Muscle layer of duodenum (tissue), 2 donors: ENCODE results near the gene SH3D21.

Source experiments
- H3K27ac ChIP-seq: one replicate; pipeline ENCODE4 v1.7.0; 2013; ENCODE audit warnings: mild to moderate bottlenecking, low read length
- H3K27me3 ChIP-seq: one replicate; pipeline ENCODE4 v1.7.0; 2013; ENCODE audit warnings: low read depth, mild to moderate bottlenecking, control low read depth, low read length
- H3K36me3 ChIP-seq, 2 donors: one replicate each; pipeline ENCODE4 v1.7.0; 2013; ENCODE audit warnings: low read length in 2 of 2, control low read depth in 1 of 2, mild to moderate bottlenecking in 1 of 2; ENCODE audit not compliant: insufficient read depth in 2 of 2, control insufficient read depth in 1 of 2
- H3K4me1 ChIP-seq, 2 donors: one replicate each; pipeline ENCODE4 v1.7.0; 2013; ENCODE audit warnings: low read length in 2 of 2, mild to moderate bottlenecking in 2 of 2, control low read depth in 1 of 2, moderate library complexity in 1 of 2; ENCODE audit not compliant: insufficient read depth in 2 of 2, control insufficient read depth in 1 of 2
- H3K4me3 ChIP-seq, 2 donors: one replicate each; pipeline ENCODE4 v1.7.0; 2013; ENCODE audit warnings: low read length in 2 of 2, low read depth in 1 of 2, mild to moderate bottlenecking in 1 of 2
- H3K9me3 ChIP-seq, 2 donors: one replicate each; pipeline ENCODE4 v1.7.0; 2013; ENCODE audit warnings: low read length in 2 of 2, control low read depth in 1 of 2, mild to moderate bottlenecking in 1 of 2; ENCODE audit not compliant: control insufficient read depth in 1 of 2
- donor health status: healthy.

SH3D21 gene

DNA sequence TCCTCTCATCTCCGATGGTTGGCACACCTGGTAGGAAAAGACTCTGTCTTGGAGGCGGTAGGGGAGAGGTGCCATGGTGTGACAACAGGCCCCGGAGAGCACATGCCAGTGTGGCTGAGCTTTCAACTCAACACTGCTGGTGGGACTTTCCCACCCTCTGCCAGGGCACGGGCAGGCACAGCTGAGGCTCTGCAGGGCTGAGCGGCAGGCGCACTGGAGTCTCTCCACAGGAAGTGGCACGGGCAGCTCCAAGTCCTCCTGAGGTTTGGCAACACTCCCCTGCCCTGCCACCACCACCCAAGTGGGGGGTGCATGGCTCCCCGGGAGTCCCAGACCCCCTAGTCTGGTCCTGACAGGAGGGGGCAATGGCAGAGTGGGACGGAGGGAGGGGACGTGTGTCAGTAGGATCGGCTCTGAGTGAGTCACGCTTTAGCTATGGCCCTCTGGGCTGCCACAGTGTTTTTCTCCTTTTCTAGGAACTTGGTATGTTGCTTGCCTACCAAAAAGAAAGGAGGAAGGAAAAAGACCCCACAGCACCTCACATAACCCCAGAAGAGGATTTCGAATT is 44.6 kb downstream of the SH3D21 start:
- H3K4me3 ChIP-seq = no peak overlapping the region
- peaks cover 10 to 25% of the 10 kb centered on the region in 2 donors for H3K4me1 ChIP-seq
- no peaks in the 10 kb centered on the region for H3K9me3 ChIP-seq
- peaks cover 58 to 82% of the 10 kb centered on the region in 2 donors for H3K36me3 ChIP-seq
- H3K27me3 ChIP-seq = no peaks in the 10 kb centered on the region
- H3K27ac ChIP-seq = no peak overlapping the region

DNA sequence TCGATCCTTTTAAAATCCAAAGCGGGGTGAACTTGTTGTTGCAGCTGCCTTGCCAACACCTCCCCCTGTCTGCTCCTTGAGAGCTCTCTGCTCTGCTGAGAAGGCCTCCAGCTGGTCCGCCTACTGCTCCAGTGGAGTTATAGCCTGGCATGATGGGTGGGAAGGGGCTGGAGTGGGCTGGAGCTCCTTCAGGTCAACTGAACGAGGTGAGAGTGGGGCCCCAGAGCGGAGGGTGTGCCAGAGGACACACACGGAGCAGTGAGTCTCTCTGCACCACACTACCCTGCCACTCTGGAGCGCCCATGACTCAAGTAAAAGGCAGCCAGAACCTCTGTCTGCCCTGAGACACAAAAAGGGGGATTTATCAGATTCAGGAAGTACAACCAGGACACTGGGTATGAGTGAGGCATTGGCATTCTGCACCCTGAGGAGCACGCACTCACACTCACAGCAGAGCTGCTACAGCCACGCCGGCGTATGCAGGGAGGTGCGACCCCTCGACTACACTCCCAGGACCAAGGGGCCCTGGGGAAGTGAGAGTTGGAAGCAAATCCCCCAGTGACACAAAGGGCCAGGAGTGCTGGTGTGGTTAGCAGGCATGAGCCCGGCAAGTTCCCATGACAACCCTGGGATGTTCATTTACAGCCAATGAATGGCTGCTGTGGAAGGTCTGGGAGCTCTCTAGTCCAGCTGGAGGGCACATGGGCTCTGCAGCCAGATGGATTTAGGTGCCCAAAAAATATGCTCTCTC is 45.2 kb downstream of the SH3D21 start:
- no peak overlapping the region for H3K4me3 ChIP-seq
- H3K36me3 ChIP-seq = peaks cover 55 to 82% of the 10 kb centered on the region in 2 donors
- no peak overlapping the region for H3K27ac ChIP-seq
- peaks cover 10 to 25% of the 10 kb centered on the region in 2 donors for H3K4me1 ChIP-seq
- no peaks in the 10 kb centered on the region for H3K27me3 ChIP-seq
- H3K9me3 ChIP-seq = no peaks in the 10 kb centered on the region

- Histone ChIP-seq H3K27me3 (no peaks in the 10 kb centered on the region), H3K36me3 (peaks cover 53 to 80% of the 10 kb centered on the region in 2 donors), H3K9me3 (no peaks in the 10 kb centered on the region), H3K4me1 (peaks cover 10 to 25% of the 10 kb centered on the region in 2 donors), H3K27ac (no peak overlapping the region), H3K4me3 (no peak overlapping the region)
Measured at GRCh38 chr1:36352125-36352909, 46.1 kb downstream of the SH3D21 start.

- Histone ChIP-seq H3K27me3 (no peaks in the 10 kb centered on the region), H3K4me3 (no peak overlapping the region), H3K27ac (no peak overlapping the region), H3K36me3 (peaks cover 54 to 85% of the 10 kb centered on the region in 2 donors), H3K4me1 (peaks cover 10 to 25% of the 10 kb centered on the region in 2 donors), H3K9me3 (no peaks in the 10 kb centered on the region)
Measured at GRCh38 chr1:36352910-36353878, 47.0 kb downstream of the SH3D21 start.

DNA sequence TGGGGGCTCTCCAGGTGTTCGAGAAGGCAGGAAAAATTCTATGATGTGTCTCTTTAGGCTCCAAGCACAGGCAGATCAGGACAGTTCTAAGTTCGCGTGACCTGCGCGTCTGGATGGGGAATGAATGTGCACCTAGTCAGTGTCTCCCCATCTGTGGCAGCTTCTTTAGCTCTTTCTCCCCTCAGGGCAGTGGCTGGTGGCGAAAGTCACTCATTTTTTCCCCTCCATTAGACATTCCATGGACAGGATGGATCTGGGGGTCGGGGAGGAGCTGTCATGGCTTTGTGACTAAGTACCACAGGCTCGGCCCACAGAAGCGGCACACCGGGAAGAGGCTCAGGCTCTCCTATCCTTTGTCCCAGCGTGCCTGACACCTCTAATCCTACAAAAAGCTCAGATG is 48.3 kb downstream of the SH3D21 start:
- H3K36me3 ChIP-seq = peaks cover 54 to 85% of the 10 kb centered on the region in 2 donors
- no peak overlapping the region for H3K4me3 ChIP-seq
- H3K9me3 ChIP-seq = no peaks in the 10 kb centered on the region
- H3K27me3 ChIP-seq = no peaks in the 10 kb centered on the region
- no peak overlapping the region for H3K27ac ChIP-seq
- H3K4me1 ChIP-seq = peaks cover 10 to 25% of the 10 kb centered on the region in 2 donors

DNA sequence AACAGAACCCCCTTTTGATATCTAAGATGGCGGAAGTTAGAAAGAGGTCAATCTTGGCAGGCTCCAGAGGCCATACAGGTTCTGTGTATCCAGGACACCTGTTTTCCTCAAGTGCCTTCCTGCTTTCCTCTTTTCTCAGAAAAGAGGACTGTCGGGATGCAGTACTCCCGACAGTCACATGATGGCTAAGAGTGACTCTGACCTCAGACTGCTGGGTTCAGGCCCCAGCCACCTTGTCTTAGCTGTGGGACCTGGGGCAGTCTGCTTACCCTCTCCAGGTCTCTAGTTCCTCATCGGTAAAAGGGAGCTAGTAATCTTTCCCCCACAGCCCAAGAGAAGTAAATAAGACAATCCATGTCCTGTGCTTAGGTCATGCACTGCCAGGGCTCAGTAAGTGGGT is 49.6 kb downstream of the SH3D21 start:
- no peak overlapping the region for H3K27ac ChIP-seq

GRCh38 chr1:36358514-36359084 is 52.4 kb downstream of the SH3D21 start:
- H3K27ac ChIP-seq = no peak overlapping the region
- no peaks in the 10 kb centered on the region for H3K4me1 ChIP-seq
- H3K9me3 ChIP-seq = no peaks in the 10 kb centered on the region
- H3K4me3 ChIP-seq = no peak overlapping the region
- no peaks in the 10 kb centered on the region for H3K27me3 ChIP-seq
- peaks cover 50 to 78% of the 10 kb centered on the region in 2 donors for H3K36me3 ChIP-seq

More for the DNA sequence above, 49.6 kb downstream of the SH3D21 start:
- H3K27me3 ChIP-seq = no peaks in the 10 kb centered on the region
- no peak overlapping the region for H3K4me3 ChIP-seq
- peaks cover 10 to 14% of the 10 kb centered on the region in 2 donors for H3K4me1 ChIP-seq
- H3K9me3 ChIP-seq = no peaks in the 10 kb centered on the region
- peaks cover 49 to 81% of the 10 kb centered on the region in 2 donors for H3K36me3 ChIP-seq

DNA sequence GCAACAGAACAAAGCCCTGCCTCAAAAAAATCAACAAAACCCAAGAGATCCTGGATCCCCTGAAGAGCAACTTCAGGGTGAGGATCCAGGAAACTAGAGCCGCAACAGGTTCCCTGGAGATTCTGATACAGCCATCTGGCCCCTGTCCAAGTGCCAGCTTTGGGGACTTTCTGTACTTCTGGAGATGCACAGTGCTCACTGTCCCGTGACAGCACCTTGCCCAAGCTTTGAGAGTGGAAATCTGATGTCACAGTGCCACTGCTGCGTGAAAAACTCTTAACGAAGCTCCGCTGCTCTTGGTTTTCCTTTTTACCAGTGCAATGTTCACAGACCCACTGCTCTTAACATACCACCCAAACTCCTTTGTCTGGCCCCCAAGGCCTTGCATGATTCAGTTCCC is 53.2 kb downstream of the SH3D21 start:
- Histone ChIP-seq H3K36me3 (peaks cover 46 to 70% of the 10 kb centered on the region in 2 donors), H3K9me3 (no peaks in the 10 kb centered on the region), H3K4me3 (no peak overlapping the region), H3K4me1 (no peaks in the 10 kb centered on the region), H3K27ac (no peak overlapping the region), H3K27me3 (no peaks in the 10 kb centered on the region)

DNA sequence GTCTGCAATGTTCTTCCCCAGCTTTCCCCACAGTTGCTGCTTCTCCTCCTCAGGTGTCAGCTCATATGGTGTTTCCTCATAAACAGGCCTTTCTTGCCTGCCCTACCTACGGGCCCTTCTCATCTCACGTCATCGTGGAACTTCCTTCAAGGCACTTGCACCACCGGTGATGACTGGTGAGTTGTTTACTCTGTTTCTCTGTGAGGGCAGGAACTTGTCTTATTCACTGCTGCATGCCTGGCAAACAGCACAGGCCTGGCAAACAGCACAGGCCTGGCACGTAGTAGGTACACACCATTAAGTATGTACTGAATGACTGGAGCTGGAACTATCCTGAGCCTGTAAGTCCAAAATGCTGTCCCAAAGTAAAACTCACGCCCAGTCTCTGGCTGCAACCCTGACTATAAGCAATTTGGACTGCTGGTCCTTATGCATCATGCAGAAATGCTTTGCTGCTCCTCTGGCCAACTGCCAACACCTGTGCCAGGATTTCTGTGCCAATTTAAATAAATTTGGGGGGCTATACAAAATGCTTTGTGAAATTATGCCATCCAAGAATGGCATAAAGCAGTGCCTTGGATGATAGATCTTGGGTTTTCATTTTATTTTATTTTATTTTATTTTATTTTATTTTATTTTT is 53.9 kb downstream of the SH3D21 start:
- peaks cover 39 to 64% of the 10 kb centered on the region in 2 donors for H3K36me3 ChIP-seq
- peaks cover 0 to under 1% of the 10 kb centered on the region in 2 donors for H3K4me1 ChIP-seq

GRCh38 chr1:36365381-36365780 is 59.2 kb downstream of the SH3D21 start:
- no peaks in the 10 kb centered on the region for H3K9me3 ChIP-seq
- H3K4me1 ChIP-seq = peaks cover 0 to 27% of the 10 kb centered on the region in 2 donors
- no peaks in the 10 kb centered on the region for H3K27me3 ChIP-seq
- no peak overlapping the region for H3K4me3 ChIP-seq
- H3K27ac ChIP-seq = no peak overlapping the region
- H3K36me3 ChIP-seq = peaks cover 15 to 29% of the 10 kb centered on the region in 2 donors

More for the DNA sequence above, 53.9 kb downstream of the SH3D21 start:
- Histone ChIP-seq H3K4me3 (no peak overlapping the region), H3K9me3 (no peaks in the 10 kb centered on the region), H3K27me3 (no peaks in the 10 kb centered on the region), H3K27ac (no peak overlapping the region)
